OCI-LY1 (cell line): ENCODE results near the gene SCGB1C2.
A peak's percentile ranks its signal among the peaks of the same experiment; 100 is the strongest.
"Not testable (repeated sequence)": the region's sequence is repeated elsewhere in the genome, so short reads cannot be mapped to it uniquely, and the experiment has no call there.

Experiments used
- H2AFZ ChIP-seq: fragments of 200-600 bp; sonication (generic), shearing (Covaris generic); 2 replicates; pipeline ENCODE4 v1.6.0; 2014; ENCODE audit warnings: antibody characterized with exemption, mild to moderate bottlenecking, low read length
- H3F3A ChIP-seq: fragments of 200-600 bp; sonication (generic), shearing (Covaris generic); 2 replicates; pipeline ENCODE4 v1.6.0; 2014; ENCODE audit warnings: mild to moderate bottlenecking, antibody characterized with exemption, low read length, moderate library complexity; ENCODE audit not compliant: insufficient read depth
- H3K27ac ChIP-seq: fragments of 200-600 bp; sonication (generic); 2 replicates; pipeline ENCODE4 v1.5.1; 2014; ENCODE audit warnings: low read length, mixed run types, mild to moderate bottlenecking, low read depth; ENCODE audit not compliant: poor library complexity, severe bottlenecking
- H3K27me3 ChIP-seq: fragments of 200-600 bp; sonication (generic); 2 replicates; pipeline ENCODE4 v1.6.0; 2014; ENCODE audit warnings: antibody characterized with exemption, mild to moderate bottlenecking, low read length, moderate library complexity; ENCODE audit not compliant: insufficient read depth
- H3K36me3 ChIP-seq: fragments of 200-600 bp; sonication (generic); 2 replicates; pipeline ENCODE4 v1.6.1; 2014; ENCODE audit warnings: mild to moderate bottlenecking, antibody characterized with exemption, low read length, moderate library complexity, mixed read lengths; ENCODE audit not compliant: insufficient read depth
- H3K4me1 ChIP-seq: fragments of 200-600 bp; sonication (generic); 2 replicates; pipeline ENCODE4 v1.5.1; 2014; ENCODE audit warnings: mild to moderate bottlenecking, low read length, moderate library complexity; ENCODE audit not compliant: insufficient read depth, severe bottlenecking
- H3K4me2 ChIP-seq: fragments of 200-600 bp; sonication (generic), shearing (Covaris generic); 2 replicates; pipeline ENCODE4 v1.6.1; 2014; ENCODE audit warnings: low read length
- H3K4me3 ChIP-seq: fragments of 200-600 bp; sonication (generic); 2 replicates; pipeline ENCODE4 v1.5.1; 2014; ENCODE audit warnings: low read length, low read depth, mild to moderate bottlenecking, mixed read lengths; ENCODE audit not compliant: poor library complexity, severe bottlenecking
- H3K79me2 ChIP-seq: fragments of 200-600 bp; shearing (Covaris generic); 2 replicates; pipeline ENCODE4 v1.6.1; 2016; ENCODE audit warnings: mixed run types, low read length, mixed read lengths; ENCODE audit not compliant: insufficient read depth
- H3K9ac ChIP-seq: fragments of 200-600 bp; sonication (generic), shearing (Covaris generic); 2 replicates; pipeline ENCODE4 v1.6.1; 2014; ENCODE audit warnings: mild to moderate bottlenecking, low read length, mixed read lengths
- H3K9me2 ChIP-seq: fragments of 200-600 bp; sonication (generic), shearing (Covaris generic); 2 replicates; pipeline ENCODE4 v1.6.1; 2014; ENCODE audit warnings: low read depth, mild to moderate bottlenecking, low read length, mixed read lengths
- H3K9me3 ChIP-seq: fragments of 200-600 bp; shearing (Covaris generic); 2 replicates; pipeline ENCODE4 v1.6.1; 2014; ENCODE audit warnings: low read length, mixed read lengths
- H4K20me1 ChIP-seq: fragments of 200-600 bp; sonication (generic), shearing (Covaris generic); 2 replicates; pipeline ENCODE4 v1.6.0; 2016; ENCODE audit warnings: mild to moderate bottlenecking, low read length; ENCODE audit not compliant: insufficient read depth
- CTCF ChIP-seq: fragments of 200-600 bp; sonication (generic), shearing (Covaris generic); IDR thresholded peaks from 2 replicates; pipeline ENCODE4 v1.5.1; 2017; ENCODE audit warnings: mild to moderate bottlenecking, antibody characterized with exemption, low read length, moderate library complexity, mixed read lengths
- EZH2 ChIP-seq: fragments of 200-600 bp; sonication (generic), shearing (Covaris generic); IDR thresholded peaks from 2 replicates; pipeline ENCODE4 v1.8.0; 2017; ENCODE audit warnings: borderline replicate concordance, mixed run types, mild to moderate bottlenecking, antibody characterized with exemption, low read length, moderate library complexity, mixed read lengths

The SCGB1C2 gene

GRCh38 chr17:135895-136294 lies 1.5 kb upstream of the SCGB1C2 start:
- H3K9me3 ChIP-seq, H3K4me1 ChIP-seq, H2AFZ ChIP-seq, H3K27ac ChIP-seq, H4K20me1 ChIP-seq, H3K9me2 ChIP-seq, H3K9ac ChIP-seq, H3K79me2 ChIP-seq, H3K4me3 ChIP-seq, H3F3A ChIP-seq, H3K27me3 ChIP-seq, H3K36me3 ChIP-seq, H3K4me2 ChIP-seq: not testable (repeated sequence)

- H3K4me3 ChIP-seq, H3K9ac ChIP-seq, H3K79me2 ChIP-seq, H3F3A ChIP-seq, H3K27me3 ChIP-seq, H3K27ac ChIP-seq, H3K36me3 ChIP-seq, H3K9me3 ChIP-seq, H3K9me2 ChIP-seq, H2AFZ ChIP-seq, H3K4me2 ChIP-seq, H4K20me1 ChIP-seq, H3K4me1 ChIP-seq: not testable (repeated sequence)
- TF ChIP-seq CTCF, result peak; percentile 13; the same call in 1 of the 2 replicates
Observed at GRCh38 chr17:136531-136930, 838 bp upstream of the SCGB1C2 start.

DNA sequence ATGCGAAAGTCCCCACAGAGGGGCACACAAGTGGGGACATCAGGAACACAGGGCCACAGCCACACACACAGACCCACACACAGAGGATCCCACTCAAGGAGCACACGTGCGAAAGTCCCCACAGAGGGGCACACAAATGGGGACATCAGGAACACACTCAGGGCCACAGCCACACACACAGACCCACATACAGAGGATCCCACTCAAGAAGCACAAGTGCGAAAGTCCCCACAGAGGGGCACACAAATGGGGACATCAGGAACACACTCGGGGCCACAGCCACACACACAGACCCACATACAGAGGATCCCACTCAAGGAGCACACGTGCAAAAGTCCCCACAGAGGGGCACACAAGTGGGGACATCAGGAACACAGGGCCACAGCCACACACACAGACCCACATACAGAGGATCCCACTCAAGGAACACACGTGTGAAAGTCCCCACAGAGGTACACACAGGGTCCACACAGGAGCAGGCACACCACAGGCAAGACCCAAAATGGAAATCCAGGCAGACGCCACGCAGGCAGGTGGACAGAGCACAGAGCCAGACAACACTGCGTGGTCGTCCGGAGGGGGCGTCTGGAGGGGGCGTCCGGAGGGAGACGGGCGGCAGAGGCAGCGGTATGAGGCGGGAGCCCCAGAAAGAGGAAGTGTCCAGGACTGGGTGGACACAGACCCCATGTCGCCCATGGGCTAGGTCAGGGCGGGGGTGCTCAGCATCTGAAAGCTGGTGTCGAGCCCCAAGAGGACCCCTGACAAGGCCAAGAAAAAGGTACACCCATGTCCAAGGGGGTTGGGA lies 2.2 kb downstream of the SCGB1C2 start:
- not testable (repeated sequence) for H3F3A ChIP-seq, H3K36me3 ChIP-seq, H3K4me2 ChIP-seq, H3K4me1 ChIP-seq, H3K4me3 ChIP-seq, H3K9ac ChIP-seq, H3K9me3 ChIP-seq, H3K9me2 ChIP-seq, H4K20me1 ChIP-seq, H3K79me2 ChIP-seq, H3K27me3 ChIP-seq, H2AFZ ChIP-seq, H3K27ac ChIP-seq

- no peak overlapping the region for H3K4me2 ChIP-seq
- H3K27ac ChIP-seq, result no peak overlapping the region
- no peaks in the 10 kb centered on the region for H3K9me2 ChIP-seq
- no peaks in the 10 kb centered on the region for H3K4me1 ChIP-seq
- no peaks in the 10 kb centered on the region for H4K20me1 ChIP-seq
- H3K9ac ChIP-seq, result no peak overlapping the region
- no peaks in the 10 kb centered on the region for H3K36me3 ChIP-seq
- no peak overlapping the region for H2AFZ ChIP-seq
- H3K4me3 ChIP-seq, result no peak overlapping the region
- no peaks in the 10 kb centered on the region for H3K9me3 ChIP-seq
- TF ChIP-seq EZH2, result no peak
- H3K27me3 ChIP-seq, result no peaks in the 10 kb centered on the region
- H3K79me2 ChIP-seq, result no peaks in the 10 kb centered on the region
- no peaks in the 10 kb centered on the region for H3F3A ChIP-seq
Observed at GRCh38 chr17:142102-142661, 4.8 kb downstream of the SCGB1C2 start.
